ENCODE measurements around the gene INO80B. TPM values are rescaled to one million over a fixed set of nuclear protein-coding genes. Genes with fewer than 3 reads are reported as not detected.
A peak's percentile ranks its signal among the peaks of the same experiment; 100 is the strongest.

INO80B gene
- total and polyA plus RNA-seq, 2 experiments from 2014 or later: 15.4 to 40.9 TPM

- peak overlapping the region; percentile 28 for H3K4me3 ChIP-seq
Measured at GRCh38 chr2:74499940-74500577, 45.2 kb downstream of the INO80B start.

GRCh38 chr2:74500578-74500946, 45.7 kb downstream of the INO80B start:
- Histone ChIP-seq H3K27me3 (peaks cover 100% of the 10 kb centered on the region), H3K4me1 (ENCODE audit: low read depth) (peaks cover 17% of the 10 kb centered on the region), H3K4me3 (no peak overlapping the region), H3K9me3 (ENCODE audit: low read depth) (no peaks in the 10 kb centered on the region), H3K36me3 (peaks cover 4% of the 10 kb centered on the region), H3K27ac (no peak overlapping the region)
- no peak for DNase-seq (ENCODE audit: low read depth in 1 of 2, low spot score in 1 of 2)
- TF ChIP-seq CTCF (IDR thresholded peaks at IDR 0.05; ENCODE audit: low read depth, low read length): no peak

More at GRCh38 chr2:74499940-74500577, 45.2 kb downstream of the INO80B start:
- Histone ChIP-seq H3K4me1 (ENCODE audit: low read depth) (peaks cover 17% of the 10 kb centered on the region), H3K9me3 (ENCODE audit: low read depth) (no peaks in the 10 kb centered on the region), H3K27me3 (peaks cover 100% of the 10 kb centered on the region), H3K27ac (no peak overlapping the region), H3K36me3 (no peaks in the 10 kb centered on the region)
- no peak for DNase-seq (ENCODE audit: low read depth in 1 of 2, low spot score in 1 of 2)
- no peak for TF ChIP-seq CTCF (IDR thresholded peaks at IDR 0.05; ENCODE audit: low read depth, low read length)

GRCh38 chr2:74501335-74502071, 46.6 kb downstream of the INO80B start:
- H3K4me3 ChIP-seq: no peak overlapping the region
- peaks cover 4% of the 10 kb centered on the region for H3K36me3 ChIP-seq
- H3K9me3 ChIP-seq (ENCODE audit: low read depth): no peaks in the 10 kb centered on the region
- peaks cover 17% of the 10 kb centered on the region for H3K4me1 ChIP-seq (ENCODE audit: low read depth)
- H3K27me3 ChIP-seq: peaks cover 93% of the 10 kb centered on the region
- H3K27ac ChIP-seq: no peak overlapping the region
- no peak for TF ChIP-seq CTCF (IDR thresholded peaks at IDR 0.05; ENCODE audit: low read depth, low read length)
- no peak for DNase-seq (ENCODE audit: low read depth in 1 of 2, low spot score in 1 of 2)

GRCh38 chr2:74502147-74502719, 47.3 kb downstream of the INO80B start:
- no peak overlapping the region for H3K27ac ChIP-seq
- DNase-seq (ENCODE audit: low read depth in 1 of 2, low spot score in 1 of 2): no peak

More at GRCh38 chr2:74502147-74502719, 47.3 kb downstream of the INO80B start:
- Histone ChIP-seq H3K9me3 (ENCODE audit: low read depth) (no peaks in the 10 kb centered on the region), H3K4me3 (peak overlapping the region; percentile 19), H3K36me3 (peaks cover 4% of the 10 kb centered on the region), H3K4me1 (ENCODE audit: low read depth) (peaks cover 17% of the 10 kb centered on the region), H3K27me3 (peaks cover 86% of the 10 kb centered on the region)
- no peak for TF ChIP-seq CTCF (IDR thresholded peaks at IDR 0.05; ENCODE audit: low read depth, low read length)
